Transverse colon (tissue), 4 donors: ENCODE results near the gene UACA. TPM values are rescaled to one million over a fixed set of nuclear protein-coding genes. Genes with fewer than 3 reads are reported as not detected.

Experiments used
- DNase-seq: peaks from one replicate; pipeline ENCODE4 v3.0.0-alpha.2; 2019
- H3K27ac ChIP-seq, 4 donors: fragments of 200-600 bp; sonication (generic); 2 replicates each; pipeline ENCODE4 v1.5.1; 2016 to 2018; ENCODE audit warnings: inconsistent platforms in 4 of 4
- H3K27me3 ChIP-seq: fragments of 200-600 bp; sonication (generic); 2 replicates; pipeline ENCODE4 v1.5.1; 2017; ENCODE audit warnings: inconsistent platforms
- H3K36me3 ChIP-seq, 4 donors: fragments of 200-600 bp; sonication (generic); 2 replicates each; pipeline ENCODE4 v1.5.1; 2017 to 2019; ENCODE audit warnings: inconsistent platforms in 4 of 4
- H3K4me1 ChIP-seq, 4 donors: fragments of 200-600 bp; sonication (generic); 2 replicates each; pipeline ENCODE4 v1.5.1; 2017 to 2020; ENCODE audit warnings: inconsistent platforms in 4 of 4
- H3K4me3 ChIP-seq, 4 donors: fragments of 200-600 bp; sonication (generic); 1 replicate in 1 of 4; 2 replicates in 3 of 4; pipeline versions ENCODE4 v1.5.1 to v1.6.1; 2017 to 2019; ENCODE audit warnings: inconsistent platforms in 4 of 4
- H3K9me3 ChIP-seq, 2 donors: fragments of 200-600 bp; sonication (generic); 2 replicates each; pipeline ENCODE4 v1.5.1; 2017 to 2019; ENCODE audit warnings: inconsistent platforms in 2 of 2
- EP300 ChIP-seq: sonication (generic); formaldehyde crosslinking; IDR thresholded peaks from one replicate; pipeline ENCODE4 v1.6.1; 2017; ENCODE audit warnings: antibody characterized with exemption, low read depth
- POLR2A ChIP-seq: fragments of 450-650 bp; IDR thresholded peaks from one replicate; pipeline ENCODE4 v1.6.1; 2016; ENCODE audit warnings: antibody characterized with exemption, mild to moderate bottlenecking, moderate library complexity
- POLR2AphosphoS5 ChIP-seq, 3 donors: sonication (generic); formaldehyde crosslinking; IDR thresholded peaks; one replicate each; pipeline ENCODE4 v1.6.1; 2016; ENCODE audit warnings: antibody characterized with exemption in 3 of 3
- WGBS, 2 donors: methylation state at CpG; one replicate each; pipeline ENCODE4 v1.1.5; 2018; ENCODE audit warnings: low coverage in 1 of 2; 5-methylcytosine and 5-hydroxymethylcytosine counted together
- in situ Hi-C, 4 donors: fragments of 200-750 bp; cut with MboI; loops; one replicate each; pipeline versions ENCODE4 v1.15.0 to v1.15.1; 2017; ENCODE audit warnings: low sequenced_read_pairs in 3 of 4, low pct_ligation_motif_present in 1 of 4, low pct_unique_long_range_greater_than_20kb in 1 of 4
- intact Hi-C: fragments of 100-400 bp; cut with DNase I; formaldehyde crosslinking; loops from one replicate; pipeline ENCODE4 v1.15.1; 2023; ENCODE audit warnings: low total_unique reads
- total RNA-seq, 4 donors: library from RNA; depleted of rRNA; stranded (reverse); fragments of >200 nt; gene quantifications; one replicate each; pipeline ENCODE4 v1.1.0, GENCODE V29; 2016
- TF ChIP-seq, protein P1 (sequence below), 5 experiments: fragments of 200-600 bp in 3 of 5; fragments of 450-650 bp in 2 of 5; sonication (generic) in 3 of 5; IDR thresholded peaks; 1 replicate in 2 of 5; 2 replicates in 3 of 5; pipeline ENCODE4 v1.5.1; 2016 to 2017; ENCODE audit warnings: antibody characterized with exemption in 5 of 5, inconsistent platforms in 3 of 5, mild to moderate bottlenecking in 2 of 5, moderate library complexity in 1 of 5

UACA gene
- total RNA-seq, 4 donors from 2014 or later, result 19.5 to 90.5 (median 40.8) TPM

DNA sequence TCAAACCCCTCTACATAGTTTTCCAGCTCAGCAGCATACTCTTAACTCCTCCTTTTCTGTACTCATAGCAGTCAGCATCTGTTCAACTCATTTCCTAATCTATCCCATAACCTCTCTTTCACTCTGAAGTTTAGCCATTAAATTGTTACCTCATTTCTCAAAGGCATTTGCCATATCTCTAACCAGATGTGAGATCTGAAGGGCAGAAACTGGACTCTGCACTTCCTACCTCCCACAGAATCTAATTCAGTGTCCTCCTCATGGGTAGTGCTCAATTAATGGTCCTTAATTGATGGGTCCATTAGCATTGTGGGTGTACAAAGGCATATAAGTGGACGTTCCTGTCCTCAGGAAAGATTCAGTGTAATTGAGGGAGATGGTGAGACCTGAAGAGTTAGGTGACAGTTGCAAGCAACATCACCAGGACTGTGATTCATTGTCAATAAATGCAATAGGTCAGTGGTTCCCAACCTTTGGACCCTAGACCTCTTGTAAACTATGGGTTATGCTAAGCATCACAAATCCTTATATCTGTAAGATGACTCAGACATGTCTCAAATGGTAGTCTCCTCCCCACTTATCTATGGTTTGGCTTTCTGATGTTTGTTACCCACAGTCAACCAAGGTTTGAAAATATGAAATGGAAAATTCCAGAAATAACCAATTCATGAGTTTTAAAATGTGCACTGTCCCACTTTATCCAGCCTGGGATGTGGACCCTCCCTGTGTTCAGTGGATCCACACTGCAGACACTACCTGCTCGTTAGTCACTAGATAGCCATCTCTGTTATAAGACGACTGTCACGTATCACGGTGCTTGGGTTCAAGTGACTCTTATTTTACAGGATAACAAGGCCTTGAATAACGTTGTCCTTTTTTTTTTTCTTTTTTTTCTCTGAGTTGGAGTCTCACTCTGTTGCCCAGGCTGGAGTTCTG, 25.0 kb upstream of the UACA start:
- peak in 2 of 3 donors; percentile 23 to 36 for TF ChIP-seq POLR2AphosphoS5 (IDR thresholded peaks at IDR 0.05)
- TF ChIP-seq POLR2A, result no peak
- no peak for DNase-seq
- H3K27me3 ChIP-seq, result peaks cover 11% of the 10 kb centered on the region
- peak overlapping the region in 2 of 4 donors; percentile 30 to 51 for H3K27ac ChIP-seq
- in situ Hi-C loops, result no loop called here
- peaks cover 0 to 10% (median 0%) of the 10 kb centered on the region in 4 donors for H3K4me1 ChIP-seq
- WGBS, 2 donors, result 61 to 73% methylated on average over 6 of the region's 6 CpGs
- no peaks in the 10 kb centered on the region for H3K36me3 ChIP-seq
- no peaks in the 10 kb centered on the region for H3K9me3 ChIP-seq
- H3K4me3 ChIP-seq, result no peak overlapping the region
- intact Hi-C loops, result no loop called here

DNA sequence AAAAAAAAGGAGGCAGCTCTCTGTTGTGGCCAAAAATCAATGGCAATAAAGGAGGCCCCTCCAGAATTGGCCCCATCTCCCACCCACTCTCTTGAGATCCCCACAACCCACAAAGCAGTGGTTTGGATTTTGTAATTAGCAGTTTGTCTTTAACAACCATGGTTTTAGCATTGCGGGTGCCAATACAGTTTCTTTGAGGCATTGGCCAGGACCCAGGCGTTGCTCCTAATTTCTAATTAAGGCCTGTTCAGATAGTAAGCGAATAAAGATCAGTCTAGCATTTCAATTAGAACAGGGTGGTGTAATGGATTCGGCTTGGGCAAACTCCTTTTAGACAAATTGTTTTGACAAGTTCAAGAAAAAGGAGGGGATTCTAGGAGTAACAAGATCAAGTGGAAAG, 23.6 kb upstream of the UACA start:
- Histone ChIP-seq H3K4me3 (no peak overlapping the region), H3K9me3 (no peaks in the 10 kb centered on the region), H3K27me3 (peaks cover 5% of the 10 kb centered on the region), H3K36me3 (no peaks in the 10 kb centered on the region), H3K27ac (no peak overlapping the region), H3K4me1 (peaks cover 0 to 19% (median 0%) of the 10 kb centered on the region in 4 donors)
- WGBS, 2 donors, result 60 to 94% methylated on average over 1 to 4 of the region's 4 CpGs
- intact Hi-C loops (no loop called here), in situ Hi-C loops (no loop called here)
- no peak for TF ChIP-seq POLR2AphosphoS5 (IDR thresholded peaks at IDR 0.05)
- no peak for TF ChIP-seq POLR2A
- TF ChIP-seq, protein P1, sequence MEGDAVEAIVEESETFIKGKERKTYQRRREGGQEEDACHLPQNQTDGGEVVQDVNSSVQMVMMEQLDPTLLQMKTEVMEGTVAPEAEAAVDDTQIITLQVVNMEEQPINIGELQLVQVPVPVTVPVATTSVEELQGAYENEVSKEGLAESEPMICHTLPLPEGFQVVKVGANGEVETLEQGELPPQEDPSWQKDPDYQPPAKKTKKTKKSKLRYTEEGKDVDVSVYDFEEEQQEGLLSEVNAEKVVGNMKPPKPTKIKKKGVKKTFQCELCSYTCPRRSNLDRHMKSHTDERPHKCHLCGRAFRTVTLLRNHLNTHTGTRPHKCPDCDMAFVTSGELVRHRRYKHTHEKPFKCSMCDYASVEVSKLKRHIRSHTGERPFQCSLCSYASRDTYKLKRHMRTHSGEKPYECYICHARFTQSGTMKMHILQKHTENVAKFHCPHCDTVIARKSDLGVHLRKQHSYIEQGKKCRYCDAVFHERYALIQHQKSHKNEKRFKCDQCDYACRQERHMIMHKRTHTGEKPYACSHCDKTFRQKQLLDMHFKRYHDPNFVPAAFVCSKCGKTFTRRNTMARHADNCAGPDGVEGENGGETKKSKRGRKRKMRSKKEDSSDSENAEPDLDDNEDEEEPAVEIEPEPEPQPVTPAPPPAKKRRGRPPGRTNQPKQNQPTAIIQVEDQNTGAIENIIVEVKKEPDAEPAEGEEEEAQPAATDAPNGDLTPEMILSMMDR (IDR thresholded peaks at IDR 0.05), result no peak
- TF ChIP-seq EP300, result no peak
- DNase-seq, result no peak

DNA sequence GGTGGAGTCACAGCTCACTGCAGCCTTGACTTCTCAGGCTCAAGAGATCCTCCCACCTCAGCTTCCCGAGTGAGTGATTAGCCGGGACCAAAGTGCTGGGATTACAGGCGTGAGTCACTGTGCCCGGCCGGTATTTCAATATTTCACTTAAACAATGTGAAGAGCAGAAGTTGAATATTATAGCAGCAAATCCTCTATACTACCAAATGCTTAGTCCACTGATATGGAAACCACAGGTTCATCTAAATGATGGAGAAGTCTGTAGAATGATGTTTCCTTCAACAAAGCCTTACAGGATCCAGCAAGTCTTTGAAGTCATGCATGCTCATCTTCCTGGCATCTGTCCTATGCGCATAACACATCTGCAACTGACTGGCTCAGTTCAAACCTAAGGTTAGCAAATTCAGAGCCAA, 20.3 kb upstream of the UACA start:
- H3K36me3 ChIP-seq, result no peaks in the 10 kb centered on the region
- intact Hi-C loops, result no loop called here
- H3K9me3 ChIP-seq, result no peaks in the 10 kb centered on the region
- no peak overlapping the region for H3K4me3 ChIP-seq
- TF ChIP-seq POLR2AphosphoS5 (IDR thresholded peaks at IDR 0.05), result peak in 1 of 3 donors; percentile 15
- no peak for TF ChIP-seq POLR2A
- H3K27ac ChIP-seq, result no peak overlapping the region
- WGBS, 2 donors, result 53 to 100% methylated on average over 1 to 6 of the region's 6 CpGs
- DNase-seq, result peak; percentile 48
- no peaks in the 10 kb centered on the region for H3K27me3 ChIP-seq
- in situ Hi-C loops, result no loop called here
- H3K4me1 ChIP-seq, result peaks cover 0 to 14% (median 0%) of the 10 kb centered on the region in 4 donors

DNA sequence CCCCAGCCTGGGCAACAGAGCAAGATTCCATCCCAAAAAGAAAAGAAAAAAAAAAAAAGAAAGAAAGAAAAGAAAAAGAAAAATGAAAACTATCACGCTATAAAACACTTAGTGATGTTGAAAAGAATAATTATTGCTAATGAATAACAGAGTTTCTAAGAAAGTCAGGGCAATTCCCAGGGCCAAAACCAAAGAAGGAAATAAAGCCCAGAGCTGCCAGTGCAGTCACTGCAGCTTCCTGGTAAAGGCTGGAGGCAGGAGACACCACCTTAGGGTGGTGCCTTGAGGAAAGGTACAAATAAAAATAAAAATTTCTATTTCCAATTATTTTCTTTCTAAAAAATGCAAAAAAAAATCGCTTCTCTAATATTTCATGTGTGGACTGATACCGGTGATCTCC, 19.7 kb upstream of the UACA start:
- 68 to 75% methylated on average over 2 to 3 of the region's 3 CpGs for WGBS, 2 donors
- in situ Hi-C loops, result no loop called here
- no peaks in the 10 kb centered on the region for H3K9me3 ChIP-seq
- H3K36me3 ChIP-seq, result no peaks in the 10 kb centered on the region
- peaks cover 0 to 11% (median 0%) of the 10 kb centered on the region in 4 donors for H3K4me1 ChIP-seq
- no peak overlapping the region for H3K4me3 ChIP-seq
- TF ChIP-seq, protein P1 (IDR thresholded peaks at IDR 0.05), result no peak
- TF ChIP-seq EP300 (no peak), POLR2A (no peak), POLR2AphosphoS5 (IDR thresholded peaks at IDR 0.05) (no peak)
- peak overlapping the region in 1 of 4 donors; percentile 1 for H3K27ac ChIP-seq
- DNase-seq, result no peak
- intact Hi-C loops, result no loop called here
- no peaks in the 10 kb centered on the region for H3K27me3 ChIP-seq

DNA sequence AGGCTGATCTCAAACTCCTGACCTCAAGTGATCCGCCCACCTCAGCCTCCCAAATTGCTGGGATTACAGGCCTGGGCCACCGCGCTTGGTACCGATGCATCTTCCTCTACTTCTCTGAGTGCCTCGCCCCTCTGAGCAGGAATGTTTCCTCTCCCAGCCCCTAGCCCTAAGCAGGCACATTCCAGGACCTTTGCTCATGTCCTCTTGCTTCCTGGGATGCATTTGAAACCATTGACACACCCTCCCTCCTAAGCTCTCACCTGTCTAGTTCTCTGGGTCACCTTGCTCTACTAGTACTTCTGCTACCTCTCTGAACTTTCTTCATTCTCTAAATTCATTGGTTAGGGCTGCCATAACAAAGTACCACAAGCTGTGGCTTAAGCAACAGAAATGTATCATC, 17.9 kb upstream of the UACA start:
- Histone ChIP-seq H3K4me1 (peaks cover 0 to 9% (median 0%) of the 10 kb centered on the region in 4 donors), H3K27me3 (no peaks in the 10 kb centered on the region), H3K9me3 (no peaks in the 10 kb centered on the region), H3K27ac (no peak overlapping the region), H3K36me3 (no peaks in the 10 kb centered on the region), H3K4me3 (no peak overlapping the region)
- WGBS, 2 donors, result 71 to 90% methylated on average over 1 to 5 of the region's 5 CpGs
- in situ Hi-C loops, result no loop called here
- TF ChIP-seq POLR2A (no peak), EP300 (no peak), POLR2AphosphoS5 (IDR thresholded peaks at IDR 0.05) (no peak)
- TF ChIP-seq, protein P1 (IDR thresholded peaks at IDR 0.05), result no peak
- DNase-seq, result no peak
- intact Hi-C loops, result no loop called here
